ENCODE measurements around the gene MPIG6B. TPM values are rescaled to one million over a fixed set of nuclear protein-coding genes. Genes with fewer than 3 reads are reported as not detected.

Gene MPIG6B
- total RNA-seq, 3 donors from 2014 or later: 0.16 TPM; not detected in 2

DNA sequence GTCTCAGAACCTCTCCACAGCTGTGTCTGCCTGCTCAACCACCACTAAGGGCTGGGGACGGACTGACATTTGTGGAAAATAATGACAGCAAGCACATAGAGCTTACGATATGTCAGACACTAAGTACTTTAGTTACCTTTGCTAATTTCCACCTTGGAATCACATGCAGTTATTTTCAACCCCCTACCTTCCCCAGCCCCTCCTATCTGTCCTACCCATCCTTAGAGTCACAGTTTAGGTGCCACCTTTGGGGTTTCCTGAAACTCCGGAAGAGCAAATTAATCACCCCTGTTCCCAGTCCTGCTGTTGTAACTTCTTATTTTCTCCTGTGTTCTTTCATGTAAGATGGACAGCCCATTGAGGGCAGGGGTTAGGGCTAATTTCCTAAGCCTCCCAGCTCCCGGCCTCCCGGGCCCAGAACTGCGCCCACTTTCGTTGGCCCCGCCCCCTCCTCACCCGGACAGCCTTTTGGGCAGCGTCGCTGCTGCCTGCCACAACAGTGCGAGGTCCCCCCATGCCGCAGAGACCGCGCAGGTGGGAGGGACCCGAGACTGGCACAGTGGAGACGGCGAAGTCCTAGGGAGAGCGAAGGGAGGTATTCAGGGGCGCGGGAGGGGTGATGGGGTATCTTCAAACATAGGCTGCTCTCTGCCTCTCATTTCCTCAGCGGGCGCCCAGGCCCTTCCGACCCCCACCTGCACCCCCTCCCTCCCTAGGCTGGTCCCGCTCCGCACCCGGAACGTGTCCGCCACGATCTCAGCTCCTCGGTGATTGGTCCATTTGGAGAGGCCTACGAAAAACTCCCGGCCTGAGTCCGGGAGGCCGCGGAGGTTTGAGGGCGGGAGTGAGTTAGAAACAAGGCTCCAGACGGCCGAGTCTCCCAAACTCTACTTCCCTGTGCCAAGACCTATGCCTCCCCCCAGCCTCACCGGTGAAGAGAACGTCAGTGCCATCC, 4.8 kb downstream of the MPIG6B start:
- intact Hi-C loops (cut with DNase I; ENCODE audit: low total_unique reads): loop anchor here (5.0 kb wide), 1 partner anchor 104 kb away; no protein-coding TSS in a partner anchor

GRCh38 chr6:31728767-31729514, 5.8 kb downstream of the MPIG6B start, which contains the start of gene DDAH2:
Gene DDAH2 (minus strand): TSS chr6:31729299. CDS start chr6:31729161, 138 bp downstream.
- intact Hi-C loops (cut with DNase I; ENCODE audit: low total_unique reads): loop anchor here (5.0 kb wide), 1 partner anchor 103 kb away; no protein-coding TSS in a partner anchor
- Histone ChIP-seq H3K27ac (peak within 1 kb of the TSS; percentile 97 to 98), H3K27me3 (no peaks in the 10 kb centered on the region), H3K4me3 (peak within 1 kb of the TSS; percentile 82 to 92 (median 88)), H3K4me1 (peaks cover 0 to 5% of the 10 kb centered on the region in 2 donors), H3K9me3 (no peaks in the 10 kb centered on the region), H3K36me3 (peaks cover 6% of the 10 kb centered on the region)
- TF ChIP-seq CTCF (IDR thresholded peaks at IDR 0.05) (no peak), POLR2AphosphoS5 (IDR thresholded peaks at IDR 0.05) (no peak), POLR2A (IDR thresholded peaks at IDR 0.05) (no peak)
- no peak for DNase-seq (ENCODE audit: low spot score in 2 of 2)

More for the DNA sequence above, 4.8 kb downstream of the MPIG6B start:
- no peak for DNase-seq (ENCODE audit: low spot score in 2 of 2)
- Histone ChIP-seq H3K27me3 (no peaks in the 10 kb centered on the region), H3K27ac (peak overlapping the region; percentile 97 to 98), H3K9me3 (no peaks in the 10 kb centered on the region), H3K4me1 (peaks cover 0 to 5% of the 10 kb centered on the region in 2 donors), H3K36me3 (peaks cover 6% of the 10 kb centered on the region), H3K4me3 (peak overlapping the region; percentile 82 to 92 (median 88))
- TF ChIP-seq POLR2AphosphoS5 (IDR thresholded peaks at IDR 0.05): no peak

DNA sequence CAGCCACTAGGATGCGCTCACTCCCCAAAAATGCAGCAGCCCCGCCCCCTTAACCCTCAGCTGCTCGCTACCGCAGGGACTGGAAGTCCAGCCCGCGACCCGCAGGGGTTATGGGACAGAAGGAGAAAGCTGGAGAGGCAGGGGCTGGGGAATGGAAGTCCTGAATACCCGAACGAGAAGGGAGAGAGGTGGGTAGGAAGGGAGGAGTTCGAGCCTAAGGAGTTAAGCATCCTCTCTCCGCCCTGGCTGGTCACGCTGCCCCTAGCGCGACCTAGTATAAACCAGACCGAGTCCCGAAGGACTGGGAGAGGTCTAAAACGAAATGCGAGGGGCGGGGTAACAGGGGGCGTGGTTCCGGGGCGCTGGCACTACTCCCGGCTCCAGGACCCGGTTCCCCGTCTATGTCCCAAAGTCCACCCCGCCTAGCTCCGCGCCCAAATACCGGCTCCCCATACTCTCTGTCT, 6.4 kb downstream of the MPIG6B start:
- H3K27ac ChIP-seq: peak overlapping the region; percentile 97 to 98
- no peaks in the 10 kb centered on the region for H3K27me3 ChIP-seq
- H3K36me3 ChIP-seq: peaks cover 6% of the 10 kb centered on the region
- H3K9me3 ChIP-seq: no peaks in the 10 kb centered on the region
- intact Hi-C loops (cut with DNase I; ENCODE audit: low total_unique reads): loop anchor here (5.0 kb wide), 1 partner anchor 103 kb away; no protein-coding TSS in a partner anchor
- peak overlapping the region; percentile 82 to 92 (median 88) for H3K4me3 ChIP-seq
- peak; percentile 91 to 95 for DNase-seq (ENCODE audit: low spot score in 2 of 2)
- TF ChIP-seq CTCF (IDR thresholded peaks at IDR 0.05) (peak; percentile 60 to 82 (median 65)), POLR2A (IDR thresholded peaks at IDR 0.05) (peak; percentile 28), POLR2AphosphoS5 (IDR thresholded peaks at IDR 0.05) (peak; percentile 89 to 90 (median 89))
- peaks cover 6 to 11% of the 10 kb centered on the region in 2 donors for H3K4me1 ChIP-seq

- H3K36me3 ChIP-seq: peaks cover 6% of the 10 kb centered on the region
- H3K4me1 ChIP-seq: peaks cover 9 to 11% of the 10 kb centered on the region in 2 donors
- H3K4me3 ChIP-seq: peak overlapping the region; percentile 82 to 92 (median 88)
- TF ChIP-seq CTCF (IDR thresholded peaks at IDR 0.05) (no peak), POLR2A (IDR thresholded peaks at IDR 0.05) (peak; percentile 32), POLR2AphosphoS5 (IDR thresholded peaks at IDR 0.05) (peak in 1 of 3 donors; percentile 22)
- intact Hi-C loops (cut with DNase I; ENCODE audit: low total_unique reads): loop anchor here (5.0 kb wide), 1 partner anchor 102 kb away; no protein-coding TSS in a partner anchor
- peak; percentile 73 to 82 for DNase-seq (ENCODE audit: low spot score in 2 of 2)
- H3K27me3 ChIP-seq: no peaks in the 10 kb centered on the region
- no peaks in the 10 kb centered on the region for H3K9me3 ChIP-seq
- H3K27ac ChIP-seq: peak overlapping the region; percentile 97 to 98
Measured at GRCh38 chr6:31729979-31730630, 6.9 kb downstream of the MPIG6B start.

Data from breast epithelium (tissue), 4 donors.